M059J (cell line): Measurements from ENCODE around the gene CUL7. TPM values are rescaled to one million over a fixed set of nuclear protein-coding genes. Genes with fewer than 3 reads are reported as not detected.
"Not testable (repeated sequence)": the region's sequence is repeated elsewhere in the genome, so short reads cannot be mapped to it uniquely, and the experiment has no call there.

Experiments used
- DNase-seq: peaks from one replicate; pipeline ENCODE4 v3.0.0-alpha.2; 2012; ENCODE audit warnings: low read depth
- total RNA-seq: library from RNA; depleted of rRNA; stranded (reverse); fragments of >200 nt; shearing (Covaris generic); gene quantifications from 2 replicates; pipeline ENCODE4 v1.2.3, GENCODE V29; 2014

CUL7 gene
- total RNA-seq, 1 experiment from 2014 or later = 17.7 TPM

DNA sequence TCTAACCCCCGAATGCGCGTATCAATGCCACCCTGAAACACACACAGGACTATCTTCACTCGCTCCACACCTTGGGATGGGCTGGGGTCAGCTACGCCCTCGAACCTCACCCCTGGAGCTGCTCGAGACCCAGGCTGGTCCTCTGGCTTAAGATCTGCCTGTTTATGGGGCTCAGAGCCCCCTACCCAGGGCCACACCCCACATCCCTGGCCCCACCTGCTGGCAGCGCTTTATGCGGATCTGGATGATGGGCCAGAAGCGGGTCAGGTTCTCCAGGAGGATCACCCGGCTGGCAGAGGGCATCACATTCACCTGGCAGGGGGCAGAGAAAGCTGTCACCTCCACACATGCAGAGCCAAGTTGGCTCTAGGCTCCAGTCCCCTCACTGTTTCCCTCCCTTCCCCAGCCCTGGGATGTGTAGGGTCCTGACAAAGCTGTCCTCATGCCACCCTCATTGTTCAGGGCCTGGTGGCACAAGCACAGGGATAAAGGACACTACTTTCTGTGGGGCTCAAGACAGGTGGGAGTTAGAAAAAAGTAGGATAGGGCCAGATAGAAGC, 8.2 kb downstream of the CUL7 start:
- DNase-seq = no peak

GRCh38 chr6:43043310-43043709, 10.3 kb downstream of the CUL7 start:
- no peak for DNase-seq

GRCh38 chr6:43041475-43041874, 12.2 kb downstream of the CUL7 start:
- DNase-seq = not testable (repeated sequence)

DNA sequence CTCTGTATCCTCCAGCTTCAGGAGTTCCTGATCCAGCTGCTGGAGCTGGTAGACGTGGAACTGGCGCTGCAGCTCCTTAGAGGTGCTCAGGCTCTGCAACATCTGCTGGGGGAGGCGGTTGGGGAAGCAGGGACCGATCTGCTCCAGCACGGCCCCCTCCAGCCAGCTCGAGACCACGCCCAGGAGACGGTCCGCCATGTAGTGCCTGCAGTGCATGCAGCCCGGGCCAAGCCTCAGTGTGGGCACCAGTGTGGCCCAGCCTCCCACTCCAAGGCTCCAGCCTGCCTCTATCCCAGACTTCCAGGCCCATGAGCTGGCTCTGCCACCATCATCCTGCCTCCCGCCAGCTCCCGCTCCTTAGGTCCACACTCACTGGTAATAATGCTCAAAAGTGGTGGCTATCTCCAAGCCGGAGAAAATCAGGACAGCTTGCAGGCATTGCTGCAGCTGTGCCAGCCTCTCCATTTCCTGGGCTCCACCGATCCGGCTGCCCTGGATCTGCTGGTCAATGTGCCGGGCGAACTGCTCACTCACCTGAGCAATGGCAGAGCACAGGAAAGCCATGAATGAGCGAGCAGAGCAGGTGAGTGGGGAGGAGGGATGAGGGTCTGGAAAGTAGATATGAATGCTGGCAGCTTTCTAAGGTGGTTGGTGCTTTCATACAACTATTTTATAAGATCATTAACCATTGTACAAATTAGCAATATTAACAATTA, 13.0 kb downstream of the CUL7 start:
- no peak for DNase-seq

- no peak for DNase-seq
Observed at GRCh38 chr6:43038727-43039126, 14.9 kb downstream of the CUL7 start.

- no peak for DNase-seq
Observed at GRCh38 chr6:43037706-43038105, 15.9 kb downstream of the CUL7 start.

DNA sequence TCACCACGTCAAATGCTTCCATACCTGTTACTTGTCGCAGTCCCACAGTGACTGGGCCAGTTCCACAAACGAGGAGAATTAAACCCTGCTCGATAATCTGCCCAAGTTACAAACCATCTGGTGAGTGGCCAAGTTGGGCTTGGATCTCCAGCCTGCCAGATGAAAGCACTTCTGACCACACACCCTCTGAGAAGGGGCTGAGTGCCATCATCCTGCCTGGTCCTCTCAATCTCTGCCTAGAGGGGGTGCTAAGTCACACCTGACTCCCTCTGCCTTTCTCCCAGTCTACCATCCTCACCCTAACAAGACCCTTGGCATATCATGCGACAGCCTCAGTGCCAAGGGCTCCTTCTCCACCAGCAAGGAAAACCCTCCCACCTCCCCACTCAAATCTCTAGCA, 16.5 kb downstream of the CUL7 start:
- no peak for DNase-seq

DNA sequence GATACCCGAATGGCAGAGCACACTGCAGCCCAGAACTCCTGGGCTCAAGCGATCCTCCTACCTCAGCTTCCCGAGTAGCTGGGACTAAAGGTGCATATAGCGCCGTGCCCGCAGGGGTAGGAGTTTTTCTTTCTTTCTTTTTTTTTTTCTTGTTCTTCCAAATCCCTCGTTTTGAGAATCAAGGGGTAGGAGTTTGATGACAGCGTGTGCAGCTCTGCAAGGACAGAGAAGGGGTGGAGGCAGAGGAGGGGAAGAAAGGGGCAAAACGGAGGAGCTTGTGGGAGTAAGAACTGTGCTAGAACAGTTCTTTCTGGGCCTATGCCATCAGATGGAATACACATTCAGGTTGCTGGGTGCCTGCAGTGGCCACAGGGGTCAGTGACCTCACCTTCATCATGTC, 16.9 kb downstream of the CUL7 start:
- DNase-seq = no peak

DNA sequence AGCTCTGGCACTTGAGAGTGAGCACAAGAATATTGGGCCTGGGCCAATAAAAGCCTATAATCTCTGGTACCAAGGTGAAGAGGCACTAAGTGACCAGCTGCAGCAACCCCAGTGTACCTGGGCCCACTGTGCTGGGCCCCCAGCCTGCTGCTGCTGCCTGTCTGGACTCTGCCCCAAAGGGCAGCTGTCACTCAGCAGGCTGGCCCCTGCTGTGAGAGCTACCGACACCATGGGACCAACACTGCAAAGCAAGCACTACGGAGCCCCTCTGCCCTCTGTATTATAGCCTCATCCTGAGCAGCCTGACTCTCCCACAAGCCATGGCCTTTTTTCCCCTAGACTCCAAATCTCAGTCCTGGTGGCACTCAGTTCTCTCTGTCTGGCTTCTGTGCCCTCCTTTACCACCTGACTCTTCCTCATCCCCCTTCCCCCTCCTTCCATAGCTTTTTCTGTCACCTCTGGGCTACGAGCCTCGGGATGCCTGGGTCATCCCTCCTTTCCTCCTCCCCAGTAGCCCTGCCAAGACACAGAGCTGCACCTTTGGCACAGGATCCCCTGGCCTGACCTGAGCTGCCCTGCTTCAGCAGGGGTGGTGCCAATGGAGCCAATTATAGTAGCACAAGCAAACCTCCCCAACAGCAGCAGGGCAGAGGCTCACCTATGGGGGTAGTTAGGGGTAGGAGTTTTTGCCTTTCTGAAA, 18.0 kb downstream of the CUL7 start:
- DNase-seq = no peak

- no peak for DNase-seq
Observed at GRCh38 chr6:43034190-43034525, 19.5 kb downstream of the CUL7 start.

GRCh38 chr6:43033496-43034189, 20.0 kb downstream of the CUL7 start:
- no peak for DNase-seq

GRCh38 chr6:43032326-43032725, 21.3 kb downstream of the CUL7 start:
- DNase-seq = no peak

GRCh38 chr6:43029120-43029519, 24.5 kb downstream of the CUL7 start:
- no peak for DNase-seq

GRCh38 chr6:43026365-43026764, 27.3 kb downstream of the CUL7 start:
- no peak for DNase-seq

- DNase-seq = no peak
Observed at GRCh38 chr6:43024436-43024835, 29.2 kb downstream of the CUL7 start.

DNA sequence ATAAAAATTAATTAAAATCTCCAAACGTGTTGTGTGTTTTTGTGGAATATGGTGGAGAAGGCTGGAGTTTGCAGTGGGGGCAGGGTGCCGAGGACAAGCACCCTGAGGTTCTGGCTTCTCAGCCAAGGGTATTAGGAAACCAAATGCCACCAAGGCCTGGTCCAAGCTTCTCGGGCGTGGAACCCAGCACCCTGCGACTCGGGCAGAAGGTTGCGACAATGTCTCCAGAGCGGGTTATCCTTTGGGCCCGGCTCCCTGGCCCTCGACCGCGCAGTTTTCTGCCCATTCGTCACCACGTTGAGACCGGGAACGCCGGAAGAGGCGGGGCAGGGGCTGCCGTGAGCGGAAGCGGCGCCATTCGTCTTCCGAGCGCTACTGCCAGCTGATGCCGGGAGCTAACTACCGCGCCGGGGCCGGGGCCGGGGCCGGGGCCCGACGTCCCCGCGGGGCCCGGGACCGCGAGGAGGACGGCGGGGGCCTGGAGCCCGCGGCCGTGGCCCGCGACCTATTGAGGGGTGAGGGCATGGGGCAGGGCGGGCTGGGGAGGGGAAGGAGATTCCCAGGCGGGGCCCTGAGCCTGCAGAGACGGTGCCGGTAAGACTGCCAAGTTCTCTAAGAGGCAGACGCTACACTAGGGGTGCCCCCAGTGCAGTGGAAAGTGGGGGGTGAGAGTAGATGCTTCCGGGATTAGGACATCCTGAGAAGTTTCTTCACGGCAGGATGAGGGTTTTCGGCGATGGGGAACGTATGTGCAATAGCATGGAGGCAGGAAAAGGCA, 32.2 kb downstream of the CUL7 start, which contains the start of gene RRP36:
Gene RRP36, plus strand, starts transcription at position 354 of the 778 bp plus-strand sequence. Its CDS starts 32 bp downstream, at position 386.
- peak; percentile 80 for DNase-seq

GRCh38 chr6:43020847-43021246, 32.8 kb downstream of the CUL7 start:
- DNase-seq = peak; percentile 41

DNA sequence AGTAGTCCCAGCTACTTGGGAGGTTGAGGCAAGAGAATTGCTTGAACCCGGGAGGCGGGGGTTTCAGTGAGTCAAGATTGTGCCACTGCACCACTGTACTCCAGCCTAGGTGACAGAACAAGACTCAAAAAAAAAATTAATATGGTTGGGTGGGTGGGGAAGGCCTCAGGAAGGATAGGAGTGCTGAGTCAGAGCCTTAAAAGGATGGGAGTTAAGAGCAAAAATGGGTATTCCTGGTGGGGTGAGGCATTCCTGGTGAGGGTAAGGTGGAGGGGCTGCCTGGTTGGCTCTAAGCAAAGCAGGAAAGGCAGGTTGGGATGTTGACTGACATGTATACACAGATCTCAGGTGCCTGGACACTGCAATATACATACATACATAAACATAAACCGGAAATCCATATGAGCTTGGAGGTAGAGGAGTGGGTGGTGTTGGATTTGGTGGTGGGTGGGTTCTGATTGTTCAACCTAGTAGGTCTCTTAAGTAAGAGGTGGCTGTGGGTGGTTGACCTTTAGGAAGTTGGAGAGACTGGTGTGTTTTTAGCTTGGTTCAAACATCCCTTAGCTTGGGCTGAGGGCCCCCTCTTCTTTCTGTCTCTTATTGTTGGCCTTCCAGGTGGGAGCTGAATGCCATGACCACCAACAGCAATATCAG, 33.5 kb downstream of the CUL7 start:
- DNase-seq = no peak

DNA sequence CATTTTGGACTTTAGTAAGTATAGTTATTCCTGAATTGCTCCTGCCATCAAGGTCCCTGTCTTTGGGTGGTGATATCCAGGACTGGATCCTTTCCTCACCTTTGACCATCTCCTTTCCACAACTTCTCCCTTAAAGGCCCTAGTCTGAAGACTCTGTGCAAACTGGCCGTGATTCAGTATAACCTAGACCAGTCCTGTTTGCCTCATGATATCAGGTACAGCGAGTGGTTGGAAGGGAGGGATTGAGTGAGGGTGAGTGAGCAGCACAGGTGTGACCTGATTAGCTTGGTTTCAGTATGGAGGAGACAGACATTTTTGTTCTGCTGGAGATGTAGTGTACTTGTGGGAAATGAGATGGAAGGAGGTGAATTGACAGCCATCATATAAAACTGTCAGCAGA, 34.5 kb downstream of the CUL7 start:
- no peak for DNase-seq

- DNase-seq = no peak
Observed at GRCh38 chr6:43016943-43017334, 36.7 kb downstream of the CUL7 start.
